GM19193 (cell line): ENCODE measurements around the gene SLC12A8.

Experiments used
- POLR2A ChIP-seq: IDR thresholded peaks from 4 replicates; pipeline ENCODE4 v1.6.1; 2011; ENCODE audit not compliant: insufficient read depth, insufficient read length; ENCODE audit errors: extremely low read depth

Gene SLC12A8

DNA sequence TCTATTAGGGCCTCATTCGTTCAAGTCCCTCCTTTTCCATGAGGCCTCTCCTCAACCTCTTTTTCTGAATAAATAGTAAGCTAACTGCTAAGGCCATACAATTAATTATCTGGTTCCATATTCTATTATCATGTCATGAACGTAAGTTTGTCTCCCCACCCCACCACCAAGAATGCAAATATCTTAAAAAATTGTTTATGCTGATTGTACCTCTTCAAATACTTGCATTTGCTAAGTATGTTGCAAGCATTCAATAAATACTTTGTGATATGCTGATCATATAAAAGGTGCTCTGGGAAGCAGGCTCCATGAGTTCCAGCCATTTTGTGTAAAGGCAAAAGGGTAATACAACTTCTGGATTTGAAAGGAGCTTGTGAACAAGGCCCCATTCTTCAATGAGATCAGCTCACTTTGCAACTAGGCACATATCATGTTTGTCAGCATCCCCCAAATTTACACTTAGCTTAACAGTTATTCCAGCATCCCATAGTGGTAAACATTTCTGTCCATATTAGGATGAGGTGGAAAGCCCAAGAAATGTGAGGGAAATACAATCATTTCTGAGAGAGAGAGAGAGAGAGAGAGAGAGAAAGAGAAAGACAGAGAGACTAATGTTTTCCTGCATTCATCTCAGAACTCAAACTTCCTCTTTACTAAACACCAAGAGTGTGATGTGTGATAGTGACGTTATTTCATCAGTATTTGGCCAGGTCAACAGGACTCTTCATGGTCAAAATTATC lies 33.2 kb downstream of the SLC12A8 start:
- TF ChIP-seq POLR2A: no peak

DNA sequence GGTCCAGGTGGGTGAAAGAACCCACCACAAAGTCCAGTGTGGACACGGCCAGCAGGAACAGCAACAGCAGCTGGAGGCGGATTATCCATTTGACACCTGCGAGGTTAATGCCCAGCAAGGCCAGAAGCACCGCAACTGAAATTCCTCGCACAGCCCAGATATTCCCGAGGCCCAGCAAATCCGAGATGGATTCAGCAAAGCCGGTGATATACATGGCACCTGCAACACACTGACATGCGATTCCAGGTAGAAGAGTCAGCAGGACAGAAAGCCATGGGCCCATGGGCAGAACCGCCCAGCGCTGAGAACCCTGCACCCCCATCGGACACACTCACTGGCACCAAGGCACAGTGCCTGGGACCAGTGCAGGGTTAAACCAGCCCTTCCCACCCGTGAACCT lies 34.8 kb downstream of the SLC12A8 start:
- TF ChIP-seq POLR2A: no peak

DNA sequence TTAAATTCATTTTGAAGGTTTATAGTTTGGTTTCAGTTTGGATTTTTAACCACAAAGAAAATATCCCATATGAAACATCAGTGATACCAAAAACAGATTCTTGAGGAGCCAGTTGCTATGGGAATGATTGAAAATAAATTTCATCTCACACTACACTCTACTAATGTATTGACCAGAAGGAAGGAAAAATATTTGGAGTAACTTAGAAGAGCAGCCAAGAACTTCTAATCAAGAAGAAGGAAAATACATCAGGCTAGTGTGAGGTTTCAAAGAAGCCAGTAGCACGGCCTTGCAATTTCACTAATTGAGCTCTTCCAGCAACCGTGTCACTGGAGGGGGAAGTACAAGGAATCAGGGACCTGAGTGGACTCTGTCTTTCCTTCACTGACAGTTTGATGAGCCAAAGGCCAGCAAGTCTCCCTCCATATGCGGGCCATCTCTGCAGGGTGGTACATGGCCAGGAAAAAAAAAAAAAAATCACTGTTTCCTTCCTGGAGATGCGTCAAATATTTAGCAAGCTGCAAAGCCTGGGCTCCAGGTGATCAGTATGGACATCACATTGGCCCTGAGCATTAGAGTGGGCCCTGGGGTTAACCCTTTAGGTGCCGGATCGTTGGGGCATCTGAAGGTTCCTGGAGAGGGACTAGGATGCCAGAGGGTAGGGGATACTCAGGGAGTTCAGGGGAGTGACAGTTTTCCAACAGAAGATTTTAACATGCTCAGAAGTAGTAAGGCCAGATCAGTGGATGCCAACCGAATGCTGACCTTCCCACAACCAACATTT lies 37.1 kb downstream of the SLC12A8 start:
- no peak for TF ChIP-seq POLR2A

DNA sequence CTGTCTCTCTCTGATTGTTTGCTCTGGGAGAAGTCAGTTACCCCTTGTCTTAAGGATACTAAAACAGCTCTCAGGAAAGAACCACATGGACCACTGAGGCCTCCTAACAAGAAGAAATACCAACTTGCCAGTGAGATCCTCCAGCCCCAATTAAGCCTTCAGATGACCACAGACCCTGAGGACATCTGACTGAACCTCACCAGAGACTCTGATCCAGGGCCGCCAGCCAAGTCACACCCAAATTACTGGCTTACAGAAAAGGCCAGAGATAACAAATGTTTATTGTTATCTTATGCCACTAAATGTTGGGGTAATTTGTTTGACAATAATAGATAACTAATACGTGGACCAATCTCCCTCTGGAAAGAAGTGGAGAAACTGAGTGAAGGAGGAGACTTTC lies 40.2 kb downstream of the SLC12A8 start:
- no peak for TF ChIP-seq POLR2A

DNA sequence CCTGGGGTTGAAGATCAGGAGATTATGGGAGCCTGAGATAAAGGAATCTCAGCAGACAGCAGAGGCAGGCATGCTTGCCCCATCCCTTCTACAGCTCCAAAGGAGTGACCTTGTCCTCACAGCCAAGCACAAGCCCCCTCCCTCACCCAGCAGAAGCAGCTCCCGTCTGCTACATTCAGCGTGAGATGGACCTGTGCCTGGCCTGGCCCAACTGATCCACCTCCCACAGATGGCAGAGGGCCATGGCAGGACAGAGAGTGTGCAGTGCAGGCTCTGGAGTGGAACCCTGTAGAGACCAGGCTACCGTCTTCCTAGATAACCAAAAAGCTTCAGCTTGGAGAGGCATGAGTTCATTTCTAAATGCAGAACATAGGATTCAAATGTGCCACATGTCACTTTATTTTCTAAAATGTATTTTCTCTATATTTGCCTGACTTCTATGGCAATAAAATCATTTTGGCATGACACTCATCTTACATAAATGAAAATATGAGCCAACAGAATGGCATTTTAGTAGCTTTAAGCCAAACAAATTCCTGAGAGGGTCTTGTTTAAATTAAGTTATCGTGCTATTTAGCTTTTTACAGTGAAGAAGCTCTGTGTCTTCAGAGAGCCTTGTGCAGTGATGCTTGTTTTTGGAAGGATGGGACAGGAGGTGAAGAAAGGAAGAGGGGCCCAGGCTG lies 43.7 kb downstream of the SLC12A8 start:
- TF ChIP-seq POLR2A: no peak

DNA sequence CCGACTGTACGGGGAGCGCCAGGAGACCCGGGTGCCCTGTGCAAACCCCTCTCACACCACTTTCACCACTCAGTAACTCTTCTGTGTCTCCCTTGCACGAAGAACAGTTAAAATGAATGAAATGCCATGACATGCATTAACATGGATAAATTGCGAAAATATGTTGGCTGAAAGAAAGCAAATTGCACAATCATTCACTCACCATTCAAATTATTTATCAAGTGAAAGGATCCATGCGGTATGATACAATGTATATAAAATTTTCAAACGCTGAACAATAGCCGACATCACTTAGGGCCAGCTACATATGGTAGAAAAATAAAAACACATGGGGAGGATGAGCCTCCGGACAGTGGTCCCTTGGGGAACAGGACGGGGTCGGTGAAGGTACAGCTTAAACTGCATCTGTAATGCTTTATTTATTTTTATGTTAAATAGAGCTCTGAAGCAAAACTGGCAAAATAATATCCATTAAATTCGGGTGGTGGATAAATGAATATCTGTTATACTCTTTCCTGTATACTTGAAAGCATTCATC lies 45.9 kb downstream of the SLC12A8 start:
- no peak for TF ChIP-seq POLR2A

DNA sequence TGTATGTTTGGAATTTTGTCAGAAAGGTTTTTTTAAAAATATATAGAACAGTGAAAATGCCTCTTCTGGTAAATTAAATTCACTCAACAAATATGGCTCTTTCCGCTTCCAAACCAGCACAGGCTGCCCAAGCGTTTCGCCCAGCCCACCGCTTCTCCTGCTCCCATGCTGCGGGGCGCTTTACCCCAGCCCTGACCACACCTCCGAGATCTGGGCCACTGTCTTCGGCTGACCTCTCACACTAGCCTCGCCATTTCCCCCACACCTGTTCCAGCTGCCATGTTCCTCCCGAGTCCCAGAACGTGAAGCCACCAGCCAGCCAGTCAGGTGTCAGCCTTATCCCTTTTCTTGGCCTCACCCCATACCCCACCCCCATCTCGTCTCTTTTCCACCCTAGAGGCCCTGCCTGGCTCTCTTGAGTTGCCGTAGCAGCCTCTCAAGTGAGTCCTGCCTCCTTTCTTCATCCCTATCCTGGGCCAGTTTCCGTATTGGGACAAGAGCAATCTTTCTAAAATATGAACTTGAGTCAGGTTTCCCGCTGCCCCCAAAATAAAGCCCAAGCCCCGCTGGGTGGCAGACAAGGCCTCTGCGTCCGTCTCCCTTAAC lies 46.5 kb downstream of the SLC12A8 start:
- no peak for TF ChIP-seq POLR2A

DNA sequence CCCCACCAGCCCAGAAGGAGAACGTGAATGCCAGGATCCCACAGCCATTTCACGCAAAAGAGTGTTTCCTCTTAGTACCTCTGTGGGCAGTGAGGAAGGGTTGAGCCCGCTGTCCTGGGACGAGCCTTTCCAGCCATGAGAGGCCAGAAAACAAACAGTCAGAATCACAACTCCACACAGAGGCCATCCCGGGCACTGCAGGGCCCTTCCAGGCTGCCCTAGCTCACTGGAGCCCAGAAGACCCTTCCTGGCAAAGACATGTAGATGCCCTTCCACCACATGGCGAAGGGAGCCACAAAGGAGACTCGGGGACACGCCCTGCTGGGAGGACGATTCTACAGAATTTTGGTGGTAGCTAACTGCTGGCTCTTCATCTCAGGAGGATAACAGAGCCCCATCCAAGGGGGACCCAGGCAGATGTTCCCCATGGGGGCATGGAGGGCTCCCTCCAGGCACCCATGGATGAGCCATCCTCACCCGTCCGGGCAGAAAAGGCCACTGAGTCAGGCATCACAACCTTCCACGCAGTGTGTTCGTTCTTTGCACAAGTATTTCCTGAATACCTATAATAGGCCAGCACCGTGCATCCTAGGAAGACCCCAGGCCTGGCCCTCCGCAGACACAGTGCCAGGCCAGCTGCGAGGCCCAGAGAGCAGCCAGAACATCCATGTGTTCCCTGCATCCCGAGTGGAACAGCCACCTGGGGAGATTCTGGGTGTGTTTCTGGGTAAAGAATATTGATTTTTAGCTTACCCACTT lies 47.2 kb downstream of the SLC12A8 start:
- no peak for TF ChIP-seq POLR2A

DNA sequence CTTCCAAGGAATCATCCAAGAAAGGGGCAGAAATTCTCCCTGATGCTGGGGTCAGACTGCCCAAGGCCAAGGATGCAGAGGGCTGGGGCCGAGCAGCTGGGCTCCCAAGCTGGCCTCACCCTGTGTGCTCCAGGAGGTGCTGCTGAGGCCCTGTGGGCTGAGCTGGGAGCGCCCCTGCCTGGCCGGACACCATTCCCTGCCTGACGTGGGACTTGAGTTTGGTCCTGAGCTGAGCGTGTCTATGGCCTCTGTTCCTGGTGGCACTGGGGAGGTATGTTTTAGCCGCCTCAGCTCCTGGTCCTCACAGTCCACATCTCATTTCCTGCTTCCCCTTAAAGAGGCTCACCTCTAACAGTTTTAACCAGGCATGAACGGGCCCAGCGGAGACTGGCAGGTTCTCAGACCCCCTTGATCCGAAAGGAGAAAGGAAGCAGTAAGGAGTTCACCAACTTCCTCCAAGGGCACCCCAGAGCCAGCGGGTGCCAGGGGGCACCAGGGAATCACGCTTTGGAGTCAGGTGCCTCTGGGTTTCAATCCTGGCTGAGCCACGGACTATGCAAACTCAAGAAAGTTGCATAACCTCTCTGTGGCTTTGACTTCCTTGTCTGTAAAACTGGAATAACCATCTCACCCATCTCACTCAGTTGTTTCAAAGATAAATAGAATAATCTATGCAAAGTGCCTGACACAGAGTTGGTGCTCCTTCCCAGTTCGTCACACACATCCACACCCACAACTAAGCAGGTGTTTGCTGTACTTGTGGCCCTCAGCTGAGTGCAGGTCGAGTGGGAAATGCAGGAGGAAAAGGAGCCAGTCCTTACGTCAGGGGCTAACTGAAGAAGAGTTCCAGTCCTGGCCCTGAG lies 48.6 kb downstream of the SLC12A8 start:
- no peak for TF ChIP-seq POLR2A

DNA sequence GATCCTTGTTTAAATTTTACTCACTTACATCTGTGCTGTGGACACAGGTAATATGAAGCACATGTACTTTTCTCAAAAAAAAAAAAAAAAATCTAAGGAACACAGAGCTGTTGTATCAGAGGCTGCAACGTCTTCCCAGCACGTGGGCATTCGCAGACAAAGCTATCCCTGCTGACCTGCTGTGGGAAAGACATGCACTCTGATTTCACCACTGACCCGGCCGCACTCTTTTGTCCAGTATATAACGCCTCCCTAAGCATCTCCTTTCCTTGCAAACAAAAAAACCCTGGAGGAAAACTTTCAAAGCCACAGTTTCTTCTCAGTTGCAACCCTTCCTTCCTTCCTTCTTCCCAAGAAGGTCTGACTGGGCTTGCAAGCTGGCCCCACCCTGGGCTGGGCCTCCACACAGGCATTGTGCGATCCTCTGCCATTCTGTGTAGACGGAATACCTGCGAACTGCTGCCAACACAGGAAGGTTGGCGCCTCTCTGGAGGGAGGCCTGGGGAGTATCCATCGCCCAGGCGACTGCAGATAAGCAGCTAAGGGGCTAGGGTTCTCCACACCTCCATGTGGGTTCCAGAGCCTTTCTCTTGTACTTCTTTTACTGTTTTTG lies 50.8 kb downstream of the SLC12A8 start:
- no peak for TF ChIP-seq POLR2A

DNA sequence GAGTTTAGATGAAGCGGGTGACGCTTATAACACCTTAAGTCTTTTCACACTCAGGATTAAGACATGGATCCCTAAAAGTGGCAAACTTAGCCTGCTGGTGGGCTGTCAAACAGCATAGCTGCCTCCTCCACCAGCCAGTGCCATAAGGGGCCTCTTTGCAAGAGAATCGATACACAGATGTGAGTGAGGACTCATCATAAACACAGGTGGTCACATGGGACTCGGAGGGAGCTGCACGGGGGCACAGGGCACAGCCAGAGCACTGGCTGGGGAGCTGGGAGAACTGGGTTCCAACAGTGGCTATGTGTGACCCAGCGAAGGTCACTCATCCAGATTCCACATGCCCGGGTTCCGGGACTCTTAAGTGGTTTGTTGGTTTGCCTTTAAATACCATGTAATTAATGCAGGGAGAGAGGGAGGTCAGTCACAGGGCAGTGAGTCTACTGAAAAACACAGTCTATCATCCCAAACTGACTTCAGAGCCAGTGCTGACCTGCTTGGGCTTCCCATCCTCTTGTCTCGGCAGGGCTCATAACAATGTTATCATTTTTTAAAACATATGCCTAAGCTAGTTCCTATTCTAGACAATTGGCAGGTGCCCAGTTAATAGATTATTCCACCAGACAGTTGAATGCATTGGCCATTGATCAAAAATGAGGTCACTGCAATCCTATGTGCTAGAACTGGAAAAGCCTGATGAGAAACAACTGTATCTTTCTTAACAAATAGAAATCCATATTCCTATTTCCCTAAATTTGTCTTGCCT lies 51.8 kb downstream of the SLC12A8 start:
- TF ChIP-seq POLR2A: no peak

DNA sequence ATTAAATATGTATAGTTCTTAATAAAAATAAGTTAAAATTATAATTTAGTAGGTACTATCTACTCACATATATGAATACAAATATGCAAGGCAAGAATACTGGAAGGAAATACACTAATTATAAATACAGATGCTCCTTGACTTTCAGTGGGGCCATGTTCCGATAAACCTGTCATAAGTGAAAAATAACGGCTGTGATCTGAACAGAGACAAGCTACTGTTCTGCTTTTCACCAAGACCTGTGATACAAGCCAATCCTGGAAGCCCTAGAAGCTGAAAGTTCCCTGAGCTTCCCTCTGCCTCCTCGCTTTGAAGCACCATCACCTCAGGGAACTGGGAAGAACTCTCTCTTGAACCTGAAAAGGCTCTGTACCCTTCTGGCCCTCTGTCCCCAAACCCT lies 55.4 kb downstream of the SLC12A8 start:
- no peak for TF ChIP-seq POLR2A
